Superior temporal gyrus (tissue), 1 donor: ENCODE data around the gene MAML1.

Source experiments
- DNase-seq: peaks from one replicate; pipeline ENCODE4 v3.0.0-alpha.2; 2016; ENCODE audit errors: extremely low spot score

MAML1 gene

GRCh38 chr5:179793468-179794139 is 61.0 kb downstream of the MAML1 start, which contains the start of gene LTC4S:
Gene LTC4S (plus strand): TSS chr5:179793986. CDS start chr5:179794081, 95 bp downstream.
- no peak for DNase-seq

- no peak for DNase-seq
Measured at GRCh38 chr5:179794171-179794570, 61.5 kb downstream of the MAML1 start.

- no peak for DNase-seq
Measured at GRCh38 chr5:179794575-179794974, 62.0 kb downstream of the MAML1 start.

GRCh38 chr5:179795049-179795862 is 62.6 kb downstream of the MAML1 start:
- no peak for DNase-seq

GRCh38 chr5:179795863-179796833 is 63.5 kb downstream of the MAML1 start:
- peak; percentile 77 for DNase-seq

GRCh38 chr5:179796877-179797608 is 64.4 kb downstream of the MAML1 start:
- DNase-seq = no peak

GRCh38 chr5:179797741-179798140 is 65.1 kb downstream of the MAML1 start:
- no peak for DNase-seq

- DNase-seq = no peak
Measured at GRCh38 chr5:179798144-179798770, 65.6 kb downstream of the MAML1 start.

GRCh38 chr5:179798771-179799643 is 66.4 kb downstream of the MAML1 start:
- DNase-seq = no peak

- DNase-seq = no peak
Measured at GRCh38 chr5:179799644-179799973, 67.0 kb downstream of the MAML1 start.

GRCh38 chr5:179800071-179800695 is 67.6 kb downstream of the MAML1 start:
- DNase-seq = no peak

- DNase-seq = no peak
Measured at GRCh38 chr5:179800696-179801201, 68.1 kb downstream of the MAML1 start.

- DNase-seq = peak; percentile 62
Measured at GRCh38 chr5:179801304-179802206, 68.9 kb downstream of the MAML1 start.

GRCh38 chr5:179802207-179802883 is 69.7 kb downstream of the MAML1 start:
- DNase-seq = no peak

- DNase-seq = no peak
Measured at GRCh38 chr5:179802950-179803562, 70.4 kb downstream of the MAML1 start.

GRCh38 chr5:179803651-179804554 is 71.3 kb downstream of the MAML1 start:
- no peak for DNase-seq
